Stimulated activated CD8-positive, alpha-beta memory T cell treated with anti-CD3 and anti-CD28 coated beads, Interleukin-7, amount 100 ng/mL, for 4 hours (primary cell): Measurements from ENCODE around the gene PROK1.

Experiments used
- DNase-seq, 2 donors: peaks; one replicate each; pipeline ENCODE4 v3.0.0-alpha.2; 2020; ENCODE audit warnings: low read depth in 2 of 2

Gene PROK1

DNA sequence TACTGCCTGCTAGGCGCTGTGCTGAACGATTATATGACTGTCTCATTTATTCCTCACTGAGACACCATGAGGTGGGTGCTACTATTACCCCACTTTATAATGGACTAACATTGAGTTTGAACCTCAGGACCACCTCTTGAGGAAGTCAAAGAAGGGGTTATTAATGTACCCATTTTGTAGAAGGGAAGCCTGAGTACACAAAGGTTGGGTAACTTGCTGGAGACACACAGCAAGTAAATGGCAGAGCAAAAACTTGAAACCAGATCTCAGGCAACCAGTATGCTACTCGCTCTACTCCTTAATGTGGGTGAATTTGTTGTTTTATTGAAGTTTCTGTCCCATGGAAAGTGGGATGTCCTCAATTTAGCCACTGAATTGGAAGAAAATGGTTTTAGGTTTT, 37.9 kb downstream of the PROK1 start:
- DNase-seq = no peak

DNA sequence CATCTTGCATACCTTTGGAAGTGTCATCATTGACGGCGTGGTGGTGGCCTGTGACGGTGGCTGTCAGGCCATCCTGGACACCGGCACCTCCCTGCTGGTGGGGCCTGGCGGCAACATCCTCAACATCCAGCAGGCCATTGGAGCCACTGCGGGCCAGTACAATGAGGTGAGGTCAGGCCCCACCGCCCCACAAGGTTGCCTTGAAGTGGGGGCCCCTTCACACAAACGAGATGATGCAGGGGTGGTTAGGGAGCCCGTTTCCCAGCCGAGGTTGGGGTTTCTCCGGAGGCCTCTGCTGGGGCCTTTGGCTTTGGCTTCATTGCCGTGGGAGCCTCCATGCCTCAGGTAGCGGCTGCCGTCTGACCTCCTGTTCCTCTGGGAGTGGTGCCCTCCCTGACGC, 38.5 kb downstream of the PROK1 start:
- DNase-seq = no peak

DNA sequence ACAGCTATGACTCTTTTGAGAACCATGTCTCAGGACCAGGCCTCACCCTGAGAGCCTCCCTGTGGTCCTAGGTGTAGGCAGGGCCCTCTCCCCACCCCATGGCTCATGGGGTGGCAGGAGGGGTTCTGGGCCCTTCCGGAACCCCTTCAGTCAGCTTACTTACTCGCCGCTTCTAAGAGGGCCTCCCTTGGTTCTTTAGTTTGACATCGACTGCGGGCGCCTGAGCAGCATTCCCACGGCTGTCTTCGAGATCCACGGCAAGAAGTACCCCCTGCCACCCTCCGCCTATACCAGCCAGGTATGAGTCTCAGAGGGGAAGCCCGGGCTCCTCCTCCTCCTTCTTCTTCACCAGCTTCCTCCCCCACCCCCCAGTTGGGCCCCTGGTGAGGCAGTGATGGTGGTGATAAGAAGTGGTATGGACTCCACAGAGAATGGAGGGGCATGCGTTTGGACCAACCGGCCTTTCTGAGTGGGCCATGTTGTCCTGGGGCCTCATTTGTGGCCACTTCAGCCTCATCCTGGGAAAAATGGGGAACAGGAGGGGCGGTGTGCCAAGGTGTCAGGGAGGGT, 39.1 kb downstream of the PROK1 start:
- DNase-seq = no peak

DNA sequence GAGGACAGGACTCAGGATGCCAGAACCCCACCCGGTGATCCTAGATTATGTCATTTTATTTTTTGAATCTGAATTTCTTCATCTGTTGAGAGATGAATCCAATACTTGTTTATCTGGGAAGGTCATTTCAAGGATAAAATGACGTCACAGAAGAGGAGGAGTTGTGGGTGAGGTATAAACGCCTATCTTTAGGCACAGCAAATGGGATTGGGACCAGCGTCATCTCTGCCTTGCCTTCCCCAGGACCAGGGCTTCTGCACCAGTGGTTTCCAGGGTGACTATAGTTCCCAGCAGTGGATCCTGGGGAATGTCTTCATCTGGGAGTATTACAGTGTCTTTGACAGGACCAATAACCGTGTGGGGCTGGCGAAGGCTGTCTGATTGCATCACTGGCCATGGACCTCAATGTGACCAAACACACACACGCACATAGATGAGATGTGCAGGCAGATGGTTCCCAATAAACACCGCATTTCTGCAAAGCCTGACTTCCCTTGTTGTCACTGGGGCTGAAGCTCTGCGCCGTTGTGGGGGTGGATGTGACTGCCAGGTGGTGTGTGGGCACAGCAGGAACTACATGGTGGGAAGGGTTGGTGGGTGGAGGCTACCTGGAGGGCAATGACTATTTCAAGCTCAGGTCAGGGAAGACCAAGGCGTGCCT, 40.0 kb downstream of the PROK1 start:
- DNase-seq = no peak

DNA sequence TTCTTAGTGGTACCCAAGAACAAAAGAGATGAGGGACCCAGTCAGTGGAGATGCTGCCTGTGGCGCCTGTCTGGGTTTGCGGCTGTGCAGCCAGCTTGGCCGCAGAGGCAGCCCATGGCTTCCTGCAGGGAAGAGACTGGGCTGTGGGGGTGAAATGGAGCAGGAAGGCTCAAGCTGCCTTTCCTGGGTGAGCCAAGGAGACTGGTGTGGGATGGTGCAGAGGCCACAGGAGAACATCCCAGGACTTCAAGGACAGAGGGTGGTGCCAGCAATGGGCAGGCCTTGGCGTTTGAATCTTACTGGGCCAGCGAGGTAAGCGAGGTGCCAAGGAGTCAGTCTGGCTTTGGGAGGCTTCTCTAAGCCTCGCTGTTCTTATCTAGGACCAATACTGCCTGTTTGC, 41.6 kb downstream of the PROK1 start:
- no peak for DNase-seq

- DNase-seq = no peak
Observed at GRCh38 chr1:110493059-110493699, 42.2 kb downstream of the PROK1 start.

GRCh38 chr1:110494036-110494435, 43.1 kb downstream of the PROK1 start:
- DNase-seq = no peak

DNA sequence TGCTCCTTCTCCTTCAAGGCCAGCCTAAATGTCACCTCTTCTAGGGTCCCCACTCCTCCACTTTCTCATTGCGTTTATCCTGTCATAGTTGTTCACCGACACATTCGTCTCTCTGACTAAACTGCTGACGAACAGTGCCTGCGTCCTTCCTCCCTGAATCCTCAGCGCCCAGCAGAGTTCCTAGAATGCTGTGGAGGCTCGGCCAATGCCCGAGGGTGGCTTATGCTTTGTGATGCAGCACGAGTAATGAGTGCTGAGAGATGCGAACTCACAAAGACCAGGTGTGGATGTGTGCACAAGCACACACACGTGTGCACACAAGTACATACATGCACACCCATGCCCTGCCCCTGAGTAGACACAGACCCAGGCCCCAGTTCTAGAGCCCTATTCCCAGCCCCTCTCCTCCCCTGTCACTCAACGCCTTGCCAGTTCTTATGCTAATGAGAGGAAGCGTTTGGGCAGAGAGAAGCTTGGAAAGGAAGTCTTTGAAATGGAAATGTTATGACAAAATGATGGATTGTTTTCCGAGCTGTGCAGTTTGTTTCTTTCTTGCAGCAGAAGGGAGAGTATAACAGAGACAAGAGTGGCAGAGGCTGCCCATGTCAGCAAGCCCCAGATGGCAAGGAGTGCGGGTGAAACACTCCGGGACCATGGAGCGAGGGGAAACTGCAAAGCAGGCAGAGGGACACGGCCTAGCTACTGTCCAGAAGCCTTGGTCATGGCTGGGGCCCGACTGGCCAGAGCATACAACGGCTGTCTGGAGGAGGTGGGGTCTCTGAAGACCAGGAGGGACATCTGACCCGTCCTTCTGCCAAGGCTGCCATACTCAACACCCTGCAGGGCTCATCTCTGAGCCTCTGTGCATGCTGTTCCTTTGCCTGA, 43.8 kb downstream of the PROK1 start:
- no peak for DNase-seq

DNA sequence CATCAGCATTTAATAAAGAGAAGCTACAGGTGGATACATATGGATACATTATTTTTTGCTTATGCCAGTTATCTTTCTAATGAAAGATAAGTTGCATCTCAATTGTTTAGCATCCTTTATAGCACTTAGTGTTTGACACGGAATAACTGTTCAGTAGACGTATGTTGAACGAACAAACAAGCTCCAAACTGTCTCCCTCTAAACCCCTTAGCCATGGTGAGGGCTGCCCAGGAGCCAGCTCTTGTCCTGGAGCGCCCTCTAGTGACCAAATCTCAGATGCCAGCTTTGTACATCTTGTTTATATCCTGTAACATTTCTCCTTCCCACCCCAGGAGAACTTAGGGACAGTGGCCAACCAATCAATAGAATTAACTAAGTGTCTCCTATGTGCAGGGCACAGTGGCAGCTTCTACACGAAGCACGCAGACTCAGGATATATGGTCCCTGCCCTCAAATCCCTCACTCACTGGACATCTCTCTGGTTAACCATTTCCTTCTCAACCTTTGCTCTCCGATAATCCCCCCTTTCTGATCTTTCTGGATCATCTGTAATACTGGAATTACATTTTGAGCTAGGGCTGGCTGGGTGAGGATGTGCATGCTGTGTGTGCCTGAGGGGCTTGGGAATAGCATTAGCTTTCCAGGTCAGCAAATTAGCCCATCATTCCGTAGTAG, 45.1 kb downstream of the PROK1 start:
- DNase-seq = peak; percentile 44 to 63

DNA sequence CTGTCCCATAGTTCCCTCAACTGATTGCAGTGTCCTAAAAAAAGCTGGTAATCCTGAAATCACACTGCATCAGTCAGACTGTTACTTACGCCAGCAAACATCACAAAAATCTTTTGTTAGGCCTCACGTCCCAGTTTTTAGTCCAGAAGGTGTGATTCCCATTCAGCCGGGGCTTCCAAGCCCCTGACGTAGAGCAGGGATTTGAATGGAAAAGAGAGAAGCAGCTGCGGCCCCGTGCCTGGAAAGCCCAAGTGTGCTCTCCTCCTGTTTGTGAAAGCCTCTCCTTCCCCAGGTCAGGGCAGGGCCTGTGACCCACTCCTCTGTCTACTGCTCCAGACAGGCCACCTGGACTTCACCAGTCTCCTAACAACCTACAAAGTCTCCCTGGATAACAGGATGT, 47.3 kb downstream of the PROK1 start:
- no peak for DNase-seq

DNA sequence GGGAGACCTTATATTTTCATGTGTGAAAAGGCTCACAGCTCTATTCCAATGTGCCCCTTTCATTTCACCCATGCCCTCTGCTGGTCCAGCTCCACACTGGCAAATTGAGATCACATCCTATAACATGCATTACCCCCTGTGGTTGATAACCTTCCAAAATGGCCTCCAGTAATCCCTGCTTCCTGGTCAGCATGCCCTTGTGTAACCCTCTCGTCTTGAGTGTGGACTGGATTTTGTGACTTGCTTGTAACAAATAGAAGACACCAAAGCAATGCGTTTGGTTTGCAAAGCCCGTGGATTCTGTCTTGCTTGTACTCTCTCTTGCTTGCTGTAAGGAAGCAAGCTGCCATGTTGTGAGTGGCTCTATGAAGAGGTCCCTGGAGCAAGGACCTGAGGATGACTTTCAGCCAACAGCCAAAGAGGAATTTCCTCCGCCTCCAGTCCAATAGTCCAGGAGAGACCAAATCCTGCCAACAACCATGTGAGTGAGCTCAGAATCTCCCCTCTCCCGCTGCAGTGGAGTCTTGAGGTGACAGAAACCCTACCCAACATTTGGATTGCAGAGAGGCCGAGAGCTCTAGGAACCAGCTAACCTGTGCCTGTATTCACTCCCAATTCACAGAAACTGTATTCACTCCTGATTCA, 50.7 kb downstream of the PROK1 start:
- no peak for DNase-seq

DNA sequence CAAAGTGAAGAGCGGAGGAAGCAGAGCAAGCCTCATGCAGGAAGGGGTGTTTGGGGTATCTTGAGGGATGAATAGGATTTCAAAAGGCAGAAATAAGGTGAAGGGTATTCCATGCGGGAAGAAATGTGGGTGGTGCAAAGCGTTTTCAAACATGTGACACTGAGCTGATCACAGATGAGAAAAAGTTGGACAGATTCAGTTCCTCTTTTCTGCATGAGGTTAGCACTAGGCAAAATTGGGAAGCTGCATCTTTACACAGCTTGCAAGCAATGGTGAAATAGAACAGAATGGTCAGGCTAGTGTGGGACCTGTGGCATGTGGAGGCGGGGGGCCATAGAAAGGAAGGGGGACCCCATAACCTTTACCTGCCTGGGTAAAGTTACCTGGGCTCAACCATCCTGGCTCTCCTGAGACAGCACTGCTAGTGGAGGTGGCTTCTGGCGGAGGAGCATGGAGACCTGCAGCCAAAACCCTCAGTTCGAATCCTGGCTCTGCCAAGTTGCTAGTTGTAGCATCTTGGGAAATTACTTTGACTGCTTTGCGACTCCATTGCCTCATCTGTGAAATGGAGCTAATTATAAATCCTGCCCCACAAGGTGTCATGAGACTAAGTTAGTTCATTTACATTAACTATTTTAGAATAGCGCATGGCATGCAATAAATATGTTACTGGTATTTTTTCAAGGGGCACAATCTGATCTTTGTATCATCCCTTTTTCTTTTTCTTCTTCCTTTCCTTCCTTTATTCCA, 51.6 kb downstream of the PROK1 start:
- no peak for DNase-seq

GRCh38 chr1:110503471-110503870, 52.5 kb downstream of the PROK1 start:
- no peak for DNase-seq

DNA sequence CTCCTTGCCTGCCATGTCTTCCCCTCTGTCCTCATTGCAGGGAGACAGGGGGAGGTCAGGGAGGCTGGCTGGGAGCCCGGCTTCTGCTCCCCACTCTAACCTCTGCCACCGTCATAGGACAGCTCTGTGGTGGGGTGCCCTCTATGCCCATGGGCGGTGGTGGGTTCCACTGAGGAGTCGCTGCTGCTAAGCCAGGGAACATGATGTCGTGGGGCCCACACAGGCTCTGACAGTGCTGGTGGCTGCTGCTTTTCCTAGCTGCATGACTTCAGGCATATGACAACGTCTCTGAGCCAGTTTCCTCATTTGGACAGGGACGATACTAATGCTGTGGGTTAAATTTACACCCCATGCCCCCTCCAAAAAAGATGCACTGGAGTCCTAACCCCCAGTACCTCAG, 53.3 kb downstream of the PROK1 start:
- DNase-seq = no peak

DNA sequence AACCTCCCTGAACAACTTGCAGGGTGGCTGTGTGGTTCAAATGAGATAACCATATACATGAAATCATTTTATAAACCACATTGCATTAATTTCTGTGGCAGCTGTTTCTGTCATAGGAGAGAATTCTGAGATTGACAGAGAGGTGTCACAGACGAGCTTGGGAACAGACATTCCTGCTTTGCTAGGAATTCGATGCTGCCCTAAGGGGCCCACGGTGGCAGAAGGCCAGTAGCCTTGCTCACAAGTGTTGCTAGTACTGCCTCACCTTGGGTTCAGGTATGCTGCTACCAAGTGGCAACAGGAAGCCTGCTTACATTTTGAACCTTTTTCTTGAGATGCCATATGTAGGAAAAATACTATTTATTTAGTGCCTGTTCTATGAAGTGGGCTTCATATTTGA, 54.6 kb downstream of the PROK1 start:
- no peak for DNase-seq

GRCh38 chr1:110506541-110506940, 55.6 kb downstream of the PROK1 start:
- DNase-seq = no peak
